ENCODE data around the gene SAT2.
A peak's percentile ranks its signal among the peaks of the same experiment; 100 is the strongest.
"Not testable (repeated sequence)": the region's sequence is repeated elsewhere in the genome, so short reads cannot be mapped to it uniquely, and the experiment has no call there.

Gene SAT2

GRCh38 chr17:7627250-7628121 is at the start of gene SAT2:
Gene SAT2, minus strand, starts transcription at chr17:7627821. Its CDS starts 186 bp downstream, at chr17:7627635.
- DNase-seq = peak; percentile 90

GRCh38 chr17:7676533-7676932 is 48.9 kb upstream of the SAT2 start:
- no peak for DNase-seq

DNA sequence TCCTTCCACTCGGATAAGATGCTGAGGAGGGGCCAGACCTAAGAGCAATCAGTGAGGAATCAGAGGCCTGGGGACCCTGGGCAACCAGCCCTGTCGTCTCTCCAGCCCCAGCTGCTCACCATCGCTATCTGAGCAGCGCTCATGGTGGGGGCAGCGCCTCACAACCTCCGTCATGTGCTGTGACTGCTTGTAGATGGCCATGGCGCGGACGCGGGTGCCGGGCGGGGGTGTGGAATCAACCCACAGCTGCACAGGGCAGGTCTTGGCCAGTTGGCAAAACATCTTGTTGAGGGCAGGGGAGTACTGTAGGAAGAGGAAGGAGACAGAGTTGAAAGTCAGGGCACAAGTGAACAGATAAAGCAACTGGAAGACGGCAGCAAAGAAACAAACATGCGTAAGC is 47.3 kb upstream of the SAT2 start:
- no peak for DNase-seq

DNA sequence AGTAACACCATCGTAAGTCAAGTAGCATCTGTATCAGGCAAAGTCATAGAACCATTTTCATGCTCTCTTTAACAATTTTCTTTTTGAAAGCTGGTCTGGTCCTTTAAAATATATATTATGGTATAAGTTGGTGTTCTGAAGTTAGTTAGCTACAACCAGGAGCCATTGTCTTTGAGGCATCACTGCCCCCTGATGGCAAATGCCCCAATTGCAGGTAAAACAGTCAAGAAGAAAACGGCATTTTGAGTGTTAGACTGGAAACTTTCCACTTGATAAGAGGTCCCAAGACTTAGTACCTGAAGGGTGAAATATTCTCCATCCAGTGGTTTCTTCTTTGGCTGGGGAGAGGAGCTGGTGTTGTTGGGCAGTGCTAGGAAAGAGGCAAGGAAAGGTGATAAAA is 45.6 kb upstream of the SAT2 start:
- no peak for DNase-seq

GRCh38 chr17:7668482-7668881 is 40.9 kb upstream of the SAT2 start:
- DNase-seq = no peak

DNA sequence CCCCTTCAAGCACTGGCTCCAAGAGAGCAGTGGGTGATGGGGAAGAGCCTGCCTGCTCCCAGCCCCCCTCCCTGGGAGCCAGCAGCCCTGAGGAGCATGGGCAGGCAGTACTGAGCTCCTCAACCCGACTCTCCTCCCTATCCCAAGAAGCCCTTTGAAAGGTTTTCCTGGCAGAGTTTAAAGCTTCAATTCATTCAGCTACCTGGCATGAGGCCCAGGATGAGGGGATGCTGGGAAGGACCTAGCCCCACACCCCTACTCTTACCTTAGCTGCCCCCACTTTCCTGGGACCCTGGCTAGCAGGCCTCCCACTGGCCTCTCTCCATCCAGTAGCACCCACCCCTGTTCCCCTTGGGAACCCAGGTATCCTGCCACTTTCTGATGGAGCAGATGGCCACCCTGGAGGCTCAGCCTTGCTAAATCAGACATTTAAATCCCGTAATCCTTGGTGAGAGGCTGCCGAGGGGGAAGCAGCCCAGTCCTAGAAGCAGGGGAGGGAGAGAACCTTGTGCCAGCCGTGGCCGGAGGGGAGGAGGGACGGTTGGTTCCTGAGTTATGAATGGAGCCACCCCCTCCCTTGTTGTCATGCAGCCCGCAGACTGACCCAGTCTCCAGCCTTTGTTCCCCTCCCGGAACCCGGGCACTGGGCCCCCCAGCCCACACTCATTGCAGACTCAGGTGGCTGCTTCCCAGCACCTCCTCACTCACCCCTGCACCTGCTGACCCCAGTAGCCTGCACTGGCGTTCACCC is 40.2 kb upstream of the SAT2 start:
- DNase-seq = no peak

DNA sequence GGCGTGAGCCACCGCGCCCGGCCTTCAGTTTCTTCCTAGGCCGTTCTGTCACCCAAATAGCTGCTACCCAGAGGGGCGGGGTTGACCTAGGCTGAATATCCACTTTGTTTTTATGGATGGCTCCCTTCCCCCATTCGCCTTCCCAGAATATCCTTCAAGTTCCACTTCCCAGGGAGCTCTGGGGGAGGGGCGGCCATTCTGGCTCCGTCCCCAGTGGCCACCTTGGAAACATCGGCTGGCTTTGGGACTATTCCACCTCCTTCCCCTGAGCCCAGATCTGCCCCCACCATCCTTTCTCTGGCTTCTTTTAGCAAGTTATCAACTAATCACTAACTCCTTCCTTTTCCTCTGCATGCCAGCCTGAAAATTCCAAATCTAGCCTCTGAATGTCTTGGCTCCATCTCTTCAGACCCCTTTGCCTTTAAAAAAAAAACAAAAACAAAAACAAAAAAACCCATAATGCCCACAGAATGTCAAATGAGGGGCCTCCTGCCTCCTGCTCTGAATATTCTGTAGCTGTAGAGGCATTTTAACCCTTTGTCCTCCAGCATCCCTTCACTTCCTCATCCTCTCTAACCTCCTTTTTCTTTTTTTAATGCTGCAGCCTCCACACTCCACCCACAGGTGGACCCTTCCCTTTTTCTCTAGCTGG is 29.5 kb upstream of the SAT2 start:
- no peak for DNase-seq

DNA sequence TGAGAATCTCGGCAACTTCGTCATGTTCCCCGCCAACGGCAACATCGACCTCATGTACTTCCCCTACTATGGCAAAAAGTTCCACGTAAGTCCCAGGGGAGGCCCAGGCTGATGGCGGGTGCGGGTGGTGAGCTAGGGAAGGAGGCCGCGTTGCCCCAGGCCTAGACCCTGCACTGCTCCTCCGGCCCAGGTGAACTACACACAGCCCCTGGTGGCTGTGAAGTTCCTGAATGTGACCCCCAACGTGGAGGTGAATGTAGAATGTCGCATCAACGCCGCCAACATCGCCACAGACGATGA is 27.9 kb upstream of the SAT2 start:
- no peak for DNase-seq

- no peak for DNase-seq
Measured at GRCh38 chr17:7654832-7655540, 27.4 kb upstream of the SAT2 start.

- no peak for DNase-seq
Measured at GRCh38 chr17:7652388-7653356, 25.1 kb upstream of the SAT2 start.

DNA sequence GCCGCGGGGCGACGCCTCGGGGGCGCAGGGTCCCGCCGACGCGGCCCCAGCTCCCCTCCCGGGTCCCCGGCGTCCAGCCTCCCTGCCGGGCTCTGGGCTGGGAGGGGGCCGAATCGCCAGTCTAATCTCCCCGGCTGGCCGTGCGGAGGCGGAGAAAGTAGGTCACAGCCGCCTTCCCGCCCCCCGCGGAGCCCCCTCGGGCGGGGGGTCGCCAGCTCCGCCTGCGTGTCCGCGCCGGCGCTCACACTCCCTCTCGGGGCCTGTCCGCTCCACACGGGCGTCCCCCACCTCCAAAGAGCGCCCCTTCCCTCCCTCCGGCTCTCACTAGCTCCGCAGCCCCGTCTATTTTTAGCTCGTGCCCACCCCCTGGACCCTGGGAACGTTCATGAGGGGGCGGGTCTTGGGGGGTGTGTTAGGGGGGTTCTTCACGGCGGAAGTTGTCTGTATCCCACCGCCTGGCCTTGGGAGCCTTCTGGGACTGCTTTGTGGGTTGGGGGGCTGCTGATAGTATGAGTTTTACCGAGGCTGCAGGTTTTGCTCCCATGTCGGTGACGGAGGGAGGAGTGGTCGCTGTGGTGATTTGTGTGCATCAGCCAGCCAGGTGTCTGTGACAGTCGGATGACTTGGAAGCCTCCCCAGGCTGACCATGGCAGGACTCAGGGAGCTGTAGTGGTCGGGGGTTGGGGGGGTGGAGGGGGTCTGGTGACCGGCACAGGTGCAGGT is 24.2 kb upstream of the SAT2 start:
- no peak for DNase-seq

DNA sequence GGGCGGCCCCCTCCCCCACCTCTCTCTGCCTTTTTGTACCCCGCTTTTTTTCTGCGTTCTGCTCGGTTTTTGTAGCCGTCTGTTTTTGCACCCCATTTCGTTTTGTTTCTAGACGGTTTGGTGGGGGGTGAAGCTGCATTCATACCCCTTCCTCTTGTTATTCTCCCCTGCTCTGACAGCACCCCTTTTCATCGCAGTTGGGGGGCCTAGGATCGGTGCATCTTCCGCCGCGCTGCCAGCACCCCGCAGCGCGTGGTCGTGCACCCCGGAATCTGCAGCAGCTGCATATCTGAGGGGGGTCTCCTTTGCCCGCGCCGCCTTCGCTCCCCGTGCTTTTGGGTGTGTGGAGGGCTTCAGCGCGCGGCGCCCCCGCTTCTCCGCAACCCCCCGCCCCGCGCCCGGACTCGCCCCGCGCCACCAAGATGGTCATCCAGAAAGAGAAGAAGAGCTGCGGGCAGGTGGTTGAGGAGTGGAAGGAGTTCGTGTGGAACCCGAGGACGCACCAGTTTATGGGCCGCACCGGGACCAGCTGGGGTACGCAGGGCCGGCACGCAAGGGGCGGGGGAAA is 23.6 kb upstream of the SAT2 start:
- no peak for DNase-seq

DNA sequence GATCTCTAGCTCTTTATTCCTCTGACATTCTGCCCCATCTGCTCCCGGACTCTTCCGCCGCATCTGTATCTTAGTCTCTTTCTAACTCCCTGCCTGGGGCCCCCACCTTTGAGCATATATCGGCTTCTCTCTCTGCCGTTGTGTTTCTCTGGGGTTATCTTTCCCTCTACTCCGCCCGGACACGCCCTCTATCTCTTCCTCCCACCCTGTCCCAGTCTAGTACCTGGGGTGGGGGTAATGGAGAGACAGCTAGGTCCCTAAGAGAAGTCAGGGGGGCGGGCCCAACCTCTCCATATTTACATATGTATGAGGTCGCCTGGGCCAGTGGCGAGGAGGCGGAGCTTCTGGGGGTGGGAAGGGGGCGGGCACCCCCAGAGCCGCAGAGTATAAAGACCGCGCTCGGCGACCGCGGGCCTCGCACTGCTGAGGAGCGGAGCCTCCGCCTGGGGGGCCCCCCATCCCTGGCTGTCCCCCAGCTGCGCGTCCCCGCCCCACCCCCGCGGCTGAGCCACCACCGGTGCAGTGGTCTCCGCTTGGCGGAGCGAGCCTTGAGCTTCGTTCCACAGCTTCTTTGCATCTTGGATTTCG is 23.0 kb upstream of the SAT2 start, which contains the start of gene ATP1B2:
TSS of gene ATP1B2 (plus strand) at position 418 of the 588 bp plus-strand sequence. CDS start 593 bp downstream, outside the sequence.
- peak; percentile 78 for DNase-seq

DNA sequence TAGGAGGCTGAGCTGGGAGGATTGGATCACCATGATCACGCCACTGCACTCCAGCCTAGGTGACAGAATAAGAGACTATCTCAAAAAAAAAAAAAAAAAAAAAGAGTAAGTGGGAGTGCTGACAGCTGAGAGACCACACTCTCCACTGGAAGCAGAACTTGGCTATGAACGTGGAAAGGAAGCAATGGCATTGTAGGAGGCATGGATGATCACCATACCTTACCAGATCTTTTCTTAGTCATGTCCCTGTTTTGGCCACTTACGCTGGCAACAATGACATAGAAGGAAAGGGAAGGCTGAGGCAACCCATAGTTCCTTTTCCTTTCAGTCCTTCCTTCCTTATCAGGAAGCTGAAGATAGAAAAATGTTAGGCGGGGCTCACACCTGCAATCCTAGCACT is 19.4 kb upstream of the SAT2 start:
- no peak for DNase-seq

- no peak for DNase-seq
Measured at GRCh38 chr17:7646457-7646856, 18.8 kb upstream of the SAT2 start.

DNA sequence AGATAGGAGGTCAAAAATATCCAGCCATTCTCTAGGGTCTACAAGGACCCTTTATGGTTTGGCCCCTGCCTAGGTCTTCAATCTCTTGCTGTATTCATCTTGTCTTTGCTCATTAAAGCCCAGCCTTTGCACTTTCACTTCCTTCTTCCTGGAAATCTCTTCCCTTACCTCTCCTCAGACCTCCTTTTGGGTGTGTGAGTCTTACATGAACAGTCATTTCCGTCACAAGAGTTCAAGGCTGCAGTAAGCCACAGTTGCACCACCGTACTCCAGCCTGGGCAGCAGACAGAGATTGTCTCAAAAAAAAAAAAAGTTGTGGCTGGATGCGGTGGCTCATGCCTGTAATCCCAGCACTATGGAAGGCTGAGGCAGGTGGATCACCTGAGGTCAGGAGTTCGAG is 17.2 kb upstream of the SAT2 start:
- no peak for DNase-seq

DNA sequence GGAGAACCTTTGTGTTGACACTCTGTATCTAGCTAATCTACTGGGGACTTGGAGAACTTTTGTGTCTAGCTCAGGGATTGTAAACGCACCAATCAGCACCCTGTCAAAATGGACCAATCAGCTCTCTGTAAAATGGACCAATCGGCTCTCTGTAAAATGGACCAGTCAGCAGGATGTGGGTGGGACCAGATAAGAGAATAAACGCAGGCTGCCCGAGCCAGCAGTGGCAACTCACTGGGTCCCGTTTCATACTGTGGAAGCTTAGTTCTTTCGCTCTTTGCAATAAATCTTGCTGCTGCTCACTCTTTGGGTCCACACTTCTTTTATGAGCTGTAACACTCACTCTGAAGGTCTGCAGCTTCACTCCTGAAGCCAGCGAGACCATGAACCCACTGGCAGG is 14.0 kb upstream of the SAT2 start:
- DNase-seq = not testable (repeated sequence)

- DNase-seq = no peak
Measured at GRCh38 chr17:7640783-7641182, 13.2 kb upstream of the SAT2 start.

DNA sequence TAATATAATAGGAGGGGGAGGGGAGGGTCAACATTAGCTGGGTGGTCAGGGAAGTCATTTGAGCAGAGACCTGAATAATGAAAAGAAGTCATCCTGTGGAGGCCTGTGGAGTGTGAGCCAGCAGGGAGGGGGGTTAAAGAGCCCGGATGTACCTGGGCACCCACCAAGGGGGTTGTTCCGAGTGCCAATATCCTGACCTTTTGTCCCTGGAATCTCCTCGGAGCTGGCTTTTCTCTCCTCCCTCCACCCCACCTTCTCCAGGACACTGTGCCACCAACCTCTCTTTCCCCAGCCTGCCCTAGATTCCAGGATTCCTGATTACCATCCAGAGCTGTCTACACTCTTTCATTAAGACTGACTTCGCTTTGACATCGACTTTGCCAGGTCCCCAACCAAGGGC is 8.5 kb upstream of the SAT2 start:
- no peak for DNase-seq

DNA sequence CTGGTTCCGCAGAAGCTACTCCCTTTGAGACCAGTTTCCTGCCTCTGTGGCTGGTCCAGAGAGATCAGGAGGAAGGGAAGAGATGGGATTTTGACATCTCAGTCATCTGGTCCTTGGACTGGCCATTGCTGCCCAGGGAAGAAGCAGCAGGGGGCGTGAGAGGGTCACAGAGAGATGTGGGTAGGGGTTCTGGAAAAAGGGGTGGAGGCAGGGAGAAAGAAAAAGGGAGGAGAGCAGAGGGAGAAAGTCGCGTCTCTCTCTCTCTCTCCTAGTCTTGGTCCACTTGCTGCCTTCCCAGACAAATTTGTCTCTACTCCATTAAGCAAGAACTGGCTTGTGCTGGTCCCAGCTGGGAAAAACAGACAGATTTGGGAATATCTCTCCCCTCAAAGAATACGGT is 6.8 kb upstream of the SAT2 start:
- peak; percentile 66 for DNase-seq

Data from 8988T (cell line).